Activated naive CD4-positive, alpha-beta T cell treated with anti-CD3 and anti-CD28 coated beads, Interleukin-2, amount 10 ng/mL, durations not matched to agents 7 days and 5 days (primary cell): ENCODE measurements around the gene RNF220.
A peak's percentile ranks its signal among the peaks of the same experiment; 100 is the strongest.

Experiments
- CTCF ChIA-PET: fragments of 350-600 bp; sonication (Branson Sonifier 250); formaldehyde crosslinking; loops from one replicate; lab custom pipeline; 2021; ENCODE audit warnings: antibody characterized with exemption; lab: Charles Lee
- DNase-seq: peaks from one replicate; pipeline ENCODE4 v3.0.0-alpha.2; 2020
- H3K27ac Mint-ChIP-seq: one replicate; pipeline ENCODE4 v1.8.0; 2021; ENCODE audit warnings: mild to moderate bottlenecking, moderate library complexity, mixed read lengths
- H3K27me3 Mint-ChIP-seq: one replicate; pipeline ENCODE4 v1.8.0; 2021; ENCODE audit warnings: mild to moderate bottlenecking, mixed read lengths
- H3K36me3 Mint-ChIP-seq: one replicate; pipeline ENCODE4 v1.8.0; 2021; ENCODE audit warnings: mixed read lengths
- H3K4me1 Mint-ChIP-seq: one replicate; pipeline ENCODE4 v1.8.0; 2021; ENCODE audit warnings: mixed read lengths
- H3K4me3 Mint-ChIP-seq: one replicate; pipeline ENCODE4 v1.8.0; 2021; ENCODE audit warnings: mild to moderate bottlenecking, moderate library complexity, mixed read lengths
- H3K9me3 Mint-ChIP-seq: one replicate; pipeline ENCODE4 v1.8.0; 2021; ENCODE audit warnings: mixed read lengths

Gene RNF220

GRCh38 chr1:44388551-44388950, 16.5 kb upstream of the RNF220 start:
- H3K36me3 Mint-ChIP-seq, result no peaks in the 10 kb centered on the region
- CTCF ChIA-PET, result interaction anchor here (1.3 kb wide), 1 partner anchor 10 kb away, joined by 4 read pairs; no protein-coding TSS in a partner anchor
- no peaks in the 10 kb centered on the region for H3K9me3 Mint-ChIP-seq
- H3K4me3 Mint-ChIP-seq, result no peak overlapping the region
- H3K27me3 Mint-ChIP-seq, result peaks cover 4% of the 10 kb centered on the region
- no peaks in the 10 kb centered on the region for H3K4me1 Mint-ChIP-seq
- no peak for DNase-seq
- no peak overlapping the region for H3K27ac Mint-ChIP-seq

- CTCF ChIA-PET, result no interaction called here
- Mint-ChIP-seq H3K27ac (no peak overlapping the region), H3K4me3 (no peak overlapping the region), H3K9me3 (no peaks in the 10 kb centered on the region), H3K27me3 (no peaks in the 10 kb centered on the region), H3K4me1 (no peaks in the 10 kb centered on the region), H3K36me3 (no peaks in the 10 kb centered on the region)
- no peak for DNase-seq
Measured at GRCh38 chr1:44389437-44389836, 15.6 kb upstream of the RNF220 start.

DNA sequence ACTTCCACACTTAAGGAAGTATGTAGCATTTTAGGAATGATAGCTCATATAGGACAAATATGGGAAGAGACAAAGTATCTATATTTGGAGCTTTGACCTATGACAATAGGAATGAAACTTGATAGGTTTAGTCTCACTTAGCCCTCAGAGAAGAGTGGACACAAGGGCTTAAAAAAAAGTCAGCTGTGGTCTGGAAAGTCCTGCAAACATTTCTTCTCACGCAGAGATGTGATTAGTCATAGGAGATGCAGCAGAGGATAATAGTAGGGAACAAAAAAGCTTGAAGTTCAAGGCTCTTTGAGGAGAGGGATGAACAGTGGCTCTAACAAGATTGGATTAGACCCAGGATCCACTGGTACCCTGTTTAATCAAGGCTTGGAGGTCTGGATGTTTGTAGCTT, 14.8 kb upstream of the RNF220 start:
- H3K27ac Mint-ChIP-seq, result no peak overlapping the region
- no peak for DNase-seq
- CTCF ChIA-PET, result interaction anchor here (1.1 to 1.5 kb wide), 2 partner anchors 8 to 204 kb away, joined by 3 to 4 read pairs; no protein-coding TSS in a partner anchor

GRCh38 chr1:44401256-44402228, 3.5 kb upstream of the RNF220 start:
- H3K4me3 Mint-ChIP-seq, result no peak overlapping the region
- DNase-seq, result no peak
- CTCF ChIA-PET, result no interaction called here
- peaks cover 72% of the 10 kb centered on the region for H3K27me3 Mint-ChIP-seq
- no peak overlapping the region for H3K27ac Mint-ChIP-seq
- no peaks in the 10 kb centered on the region for H3K9me3 Mint-ChIP-seq
- peaks cover 18% of the 10 kb centered on the region for H3K4me1 Mint-ChIP-seq
- no peaks in the 10 kb centered on the region for H3K36me3 Mint-ChIP-seq

More for the DNA sequence above, 14.8 kb upstream of the RNF220 start:
- peaks cover 2% of the 10 kb centered on the region for H3K27me3 Mint-ChIP-seq
- no peak overlapping the region for H3K4me3 Mint-ChIP-seq
- no peaks in the 10 kb centered on the region for H3K9me3 Mint-ChIP-seq
- H3K36me3 Mint-ChIP-seq, result no peaks in the 10 kb centered on the region
- H3K4me1 Mint-ChIP-seq, result no peaks in the 10 kb centered on the region

DNA sequence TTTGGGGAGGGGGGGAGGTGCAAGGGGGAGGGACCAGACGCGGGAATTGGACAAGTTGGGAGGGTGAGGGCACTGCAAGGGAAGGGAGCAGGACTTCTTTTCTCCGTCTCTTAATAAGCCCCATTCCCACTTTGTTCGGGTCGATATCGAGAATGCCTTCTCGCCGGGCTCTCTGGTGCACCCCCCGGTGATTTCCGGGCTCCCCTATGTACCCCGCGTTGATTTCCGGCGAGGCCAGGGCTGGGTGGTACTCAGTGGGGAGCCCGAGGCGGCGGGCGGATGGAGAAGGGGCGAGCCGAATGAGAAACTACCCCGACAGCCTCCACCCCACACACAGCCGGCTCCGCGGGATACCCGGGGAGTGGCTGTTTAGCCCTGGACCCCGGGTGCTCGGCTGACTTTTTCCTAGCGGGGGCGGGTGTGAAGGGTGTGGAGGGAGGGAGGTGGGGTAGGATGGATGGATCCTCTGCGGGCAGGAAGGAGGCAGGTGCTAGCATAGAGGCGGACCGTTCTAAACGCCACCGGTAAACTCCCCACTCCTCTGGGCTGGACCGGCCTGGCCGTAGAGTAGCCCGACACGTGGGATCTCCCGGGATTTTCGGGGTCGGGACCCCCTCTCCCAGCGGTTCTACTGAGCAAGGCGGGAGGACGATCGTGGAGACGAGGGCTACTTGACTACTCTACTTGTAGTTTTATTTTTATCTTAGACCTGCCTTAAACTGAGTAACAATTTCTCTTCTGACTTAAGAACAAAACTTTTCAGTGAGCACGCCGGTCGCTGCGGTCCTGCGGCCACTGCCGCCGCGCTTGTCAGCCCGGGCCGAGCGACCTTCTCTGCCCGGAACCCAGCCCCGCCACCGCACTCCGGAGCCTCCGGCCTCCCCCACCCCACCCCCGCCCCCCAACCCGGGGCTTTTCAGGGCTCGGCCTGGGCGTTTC, 1.0 kb downstream of the RNF220 start:
- H3K4me3 Mint-ChIP-seq, result peak overlapping the region; percentile 72
- DNase-seq, result peak; percentile 50
- H3K4me1 Mint-ChIP-seq, result peaks cover 37% of the 10 kb centered on the region
- H3K27ac Mint-ChIP-seq, result peak overlapping the region; percentile 37
- no peaks in the 10 kb centered on the region for H3K36me3 Mint-ChIP-seq
- no peaks in the 10 kb centered on the region for H3K9me3 Mint-ChIP-seq
- H3K27me3 Mint-ChIP-seq, result peaks cover 52% of the 10 kb centered on the region
- CTCF ChIA-PET, result no interaction called here

DNA sequence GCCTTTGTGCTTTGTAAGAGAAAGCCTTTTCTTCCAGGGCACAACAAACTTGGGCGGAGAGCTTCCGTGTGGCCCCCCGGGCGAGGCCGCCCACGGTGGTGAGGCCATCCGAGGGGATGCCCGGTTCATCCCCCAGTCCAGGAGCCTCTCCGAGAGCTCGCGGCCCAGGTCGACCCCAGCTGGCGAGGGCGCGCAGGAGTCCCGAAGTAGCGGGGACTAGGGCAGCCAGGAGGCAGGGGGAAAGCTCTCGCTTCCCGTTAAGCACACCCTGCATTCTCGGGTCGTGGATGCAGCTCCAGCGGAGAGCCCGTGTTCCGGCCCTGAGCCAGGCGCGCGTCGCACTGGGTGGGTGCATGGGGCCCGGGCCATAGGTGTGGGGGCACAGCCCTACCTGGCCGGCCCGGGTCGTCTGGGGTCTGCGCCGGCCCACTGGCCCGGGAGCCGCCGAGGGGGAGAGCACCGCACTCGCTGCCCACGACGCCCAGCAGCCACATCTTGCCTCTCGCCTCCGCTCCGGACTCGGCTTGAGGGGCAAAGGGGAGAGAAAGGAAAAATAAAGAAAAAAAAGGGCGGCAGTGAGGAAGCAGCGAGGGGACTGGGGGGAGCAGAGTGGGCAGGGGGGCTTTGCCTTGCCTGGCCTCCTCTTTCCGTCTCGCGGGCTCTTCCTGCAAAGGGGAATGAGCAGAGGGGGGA, 1.8 kb downstream of the RNF220 start:
- no peak for DNase-seq
- CTCF ChIA-PET, result no interaction called here
- no peaks in the 10 kb centered on the region for H3K36me3 Mint-ChIP-seq

DNA sequence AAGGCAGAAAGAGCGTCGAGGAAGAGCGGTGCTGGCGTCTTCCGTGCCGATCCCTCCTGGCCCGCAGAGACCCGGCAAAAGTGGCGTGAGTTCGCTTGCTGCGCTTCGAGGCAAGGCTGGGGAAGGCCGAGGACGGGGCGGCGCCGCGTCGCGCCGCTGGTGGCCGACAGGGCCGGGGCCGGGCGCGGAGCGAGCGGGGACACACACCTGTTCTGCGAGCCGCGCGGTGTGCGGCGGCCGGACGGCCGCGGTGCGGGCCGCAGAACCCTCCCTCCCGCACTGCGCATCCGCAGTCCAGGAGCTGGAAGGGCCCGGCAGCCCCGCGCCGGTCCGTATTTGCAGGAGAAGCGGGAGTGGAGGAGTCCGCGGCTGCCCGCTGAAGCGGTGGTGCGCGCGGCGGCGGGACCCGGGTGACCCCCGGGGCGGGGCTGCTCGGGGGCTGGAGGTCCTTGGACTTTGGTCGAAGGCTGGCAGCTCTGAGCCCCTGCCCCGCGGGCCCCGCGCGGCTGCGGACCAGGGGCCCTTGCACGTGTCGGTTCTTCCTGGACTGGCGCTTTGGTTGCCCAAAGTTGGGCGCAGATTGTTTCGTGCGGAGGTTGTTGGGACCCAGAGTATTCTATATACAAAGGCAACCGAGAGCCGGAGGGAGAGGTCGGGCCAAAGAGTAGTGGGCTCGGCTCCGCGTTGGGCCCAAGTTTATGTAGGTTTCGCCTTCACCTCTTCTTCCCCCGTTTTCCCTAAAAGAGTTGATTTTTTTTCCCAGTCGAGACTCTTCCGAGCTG, 2.6 kb downstream of the RNF220 start:
- CTCF ChIA-PET, result no interaction called here
- H3K4me1 Mint-ChIP-seq, result peaks cover 37% of the 10 kb centered on the region
- DNase-seq, result no peak
- no peak overlapping the region for H3K27ac Mint-ChIP-seq
- H3K27me3 Mint-ChIP-seq, result peaks cover 47% of the 10 kb centered on the region
- no peaks in the 10 kb centered on the region for H3K36me3 Mint-ChIP-seq
- no peaks in the 10 kb centered on the region for H3K9me3 Mint-ChIP-seq
- H3K4me3 Mint-ChIP-seq, result peak overlapping the region; percentile 10

More for the DNA sequence above, 1.8 kb downstream of the RNF220 start:
- peaks cover 37% of the 10 kb centered on the region for H3K4me1 Mint-ChIP-seq
- peaks cover 52% of the 10 kb centered on the region for H3K27me3 Mint-ChIP-seq
- H3K4me3 Mint-ChIP-seq, result no peak overlapping the region
- no peaks in the 10 kb centered on the region for H3K9me3 Mint-ChIP-seq
- H3K27ac Mint-ChIP-seq, result no peak overlapping the region

- DNase-seq, result no peak
- H3K36me3 Mint-ChIP-seq, result no peaks in the 10 kb centered on the region
- no peak overlapping the region for H3K27ac Mint-ChIP-seq
- no peaks in the 10 kb centered on the region for H3K9me3 Mint-ChIP-seq
- H3K4me1 Mint-ChIP-seq, result peaks cover 37% of the 10 kb centered on the region
- H3K4me3 Mint-ChIP-seq, result no peak overlapping the region
- H3K27me3 Mint-ChIP-seq, result peaks cover 43% of the 10 kb centered on the region
- CTCF ChIA-PET, result no interaction called here
Measured at GRCh38 chr1:44408212-44408582, 3.1 kb downstream of the RNF220 start.

DNA sequence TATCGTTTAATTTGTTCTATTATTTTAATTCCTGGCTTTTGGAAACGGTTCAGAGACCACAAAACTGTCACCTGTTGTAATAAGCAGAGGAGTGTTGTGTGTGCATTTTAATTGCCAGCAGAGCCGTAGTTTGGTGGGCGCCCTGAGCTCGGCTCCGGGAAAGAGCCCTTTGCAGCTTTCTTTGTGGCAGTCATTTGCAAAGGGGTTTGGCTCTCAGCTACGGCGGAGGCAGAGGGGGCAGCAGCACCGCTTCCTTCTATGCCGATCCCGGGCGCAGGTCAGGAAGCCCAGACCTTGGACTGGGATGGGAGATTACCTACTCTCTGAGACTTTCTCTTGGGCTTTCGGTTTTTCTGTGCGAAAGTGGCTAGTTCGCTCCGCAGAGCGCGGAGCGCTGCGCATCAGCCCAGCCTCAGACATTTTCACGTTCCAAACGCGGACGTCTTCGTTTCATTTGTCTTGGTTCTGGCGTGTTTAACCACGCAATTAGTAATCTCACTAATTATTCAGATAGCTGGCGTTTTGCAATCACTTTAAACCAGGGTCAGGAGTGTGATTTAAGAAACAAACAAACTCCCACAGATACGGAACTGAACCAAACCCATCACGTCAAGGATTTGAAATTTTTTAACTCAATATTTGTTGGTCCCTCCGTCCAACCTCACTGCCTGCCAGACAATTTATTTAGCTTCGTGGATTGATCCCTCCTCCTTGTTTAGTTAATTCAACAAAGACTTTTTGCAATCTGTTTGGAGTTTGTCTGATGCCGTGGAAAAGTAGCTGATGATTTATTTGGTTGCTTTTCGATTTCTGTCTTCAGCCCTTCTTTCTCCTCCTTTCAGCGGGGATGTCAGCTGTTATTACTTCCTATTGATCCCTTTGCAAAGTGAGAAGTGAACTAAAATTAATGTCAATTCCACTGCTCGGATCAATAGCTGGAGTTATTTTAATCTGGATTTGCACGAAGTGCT, 3.9 kb downstream of the RNF220 start:
- H3K27ac Mint-ChIP-seq, result peak overlapping the region; percentile 51
- CTCF ChIA-PET, result no interaction called here
- no peak for DNase-seq

GRCh38 chr1:44409757-44410156, 4.7 kb downstream of the RNF220 start:
- H3K36me3 Mint-ChIP-seq, result no peaks in the 10 kb centered on the region
- no peaks in the 10 kb centered on the region for H3K9me3 Mint-ChIP-seq
- H3K4me1 Mint-ChIP-seq, result peaks cover 36% of the 10 kb centered on the region
- H3K27ac Mint-ChIP-seq, result no peak overlapping the region
- no peak for DNase-seq
- CTCF ChIA-PET, result no interaction called here
- no peak overlapping the region for H3K4me3 Mint-ChIP-seq
- peaks cover 27% of the 10 kb centered on the region for H3K27me3 Mint-ChIP-seq

More for the DNA sequence above, 3.9 kb downstream of the RNF220 start:
- Mint-ChIP-seq H3K4me1 (peaks cover 37% of the 10 kb centered on the region), H3K27me3 (peaks cover 36% of the 10 kb centered on the region), H3K9me3 (no peaks in the 10 kb centered on the region), H3K4me3 (no peak overlapping the region), H3K36me3 (no peaks in the 10 kb centered on the region)

DNA sequence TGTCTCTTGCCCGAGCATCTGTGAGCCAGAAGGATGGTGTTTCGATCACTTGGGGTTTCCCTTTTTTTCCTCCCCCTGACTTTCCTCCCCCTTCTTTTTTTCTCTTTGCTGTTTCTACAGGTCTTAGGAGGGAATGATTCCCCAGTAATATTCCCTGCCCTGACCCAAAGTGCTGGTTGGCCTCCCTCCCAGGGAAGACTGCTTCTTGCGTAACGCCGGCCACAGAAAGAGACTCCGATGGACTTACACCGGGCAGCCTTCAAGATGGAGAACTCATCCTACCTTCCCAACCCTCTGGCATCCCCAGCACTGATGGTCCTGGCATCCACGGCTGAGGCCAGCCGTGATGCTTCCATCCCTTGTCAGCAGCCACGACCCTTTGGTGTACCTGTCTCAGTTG, 6.8 kb downstream of the RNF220 start:
- Mint-ChIP-seq H3K36me3 (no peaks in the 10 kb centered on the region), H3K4me1 (peaks cover 19% of the 10 kb centered on the region), H3K27me3 (peaks cover 20% of the 10 kb centered on the region), H3K9me3 (no peaks in the 10 kb centered on the region), H3K4me3 (no peak overlapping the region), H3K27ac (no peak overlapping the region)
- no peak for DNase-seq
- CTCF ChIA-PET, result no interaction called here

DNA sequence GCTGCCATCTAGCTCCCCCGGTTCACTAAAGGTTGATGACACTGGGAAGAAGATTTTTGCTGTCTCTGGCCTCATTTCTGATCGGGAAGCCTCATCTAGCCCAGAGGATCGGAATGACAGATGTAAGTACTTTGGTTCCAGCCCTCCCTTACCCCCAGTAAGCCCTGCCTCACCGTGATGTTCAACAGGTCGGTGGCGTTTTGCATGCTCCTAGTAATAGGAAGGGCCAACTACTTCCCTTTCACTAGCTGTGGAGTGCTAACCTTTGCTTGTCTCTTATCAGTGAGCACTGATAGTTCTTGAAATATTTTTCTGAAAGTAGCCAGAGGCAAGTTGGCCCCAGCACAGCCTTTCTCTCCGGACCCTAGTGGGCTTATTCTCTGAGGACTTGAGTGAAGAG, 7.5 kb downstream of the RNF220 start:
- Mint-ChIP-seq H3K4me1 (peaks cover 16% of the 10 kb centered on the region), H3K9me3 (no peaks in the 10 kb centered on the region), H3K27me3 (peaks cover 21% of the 10 kb centered on the region), H3K36me3 (no peaks in the 10 kb centered on the region), H3K27ac (no peak overlapping the region), H3K4me3 (no peak overlapping the region)
- DNase-seq, result no peak
- CTCF ChIA-PET, result no interaction called here
